Thyroid gland (tissue), 4 donors: ENCODE measurements around the gene DNAH8. TPM values are rescaled to one million over a fixed set of nuclear protein-coding genes. Genes with fewer than 3 reads are reported as not detected.

ENCODE experiments used
- DNase-seq, 2 donors: peaks; one replicate each; pipeline ENCODE4 v3.0.0-alpha.2; 2019
- H3K27ac ChIP-seq, 3 donors: fragments of 200-600 bp; sonication (generic); 1 replicate in 2 of 3; 2 replicates in 1 of 3; pipeline ENCODE4 v1.5.1; 2016 to 2019; ENCODE audit warnings: mild to moderate bottlenecking in 1 of 3, moderate library complexity in 1 of 3
- H3K27me3 ChIP-seq: fragments of 200-600 bp; sonication (generic); one replicate; pipeline ENCODE4 v1.5.1; 2019
- H3K36me3 ChIP-seq, 2 donors: fragments of 200-600 bp; sonication (generic); one replicate each; pipeline ENCODE4 v1.5.1; 2016 to 2019
- H3K4me1 ChIP-seq, 2 donors: fragments of 200-600 bp; sonication (generic); one replicate each; pipeline ENCODE4 v1.5.1; 2017 to 2019
- H3K4me3 ChIP-seq, 3 donors: fragments of 200-600 bp; sonication (generic); replicated peaks in 1 of 3; 1 replicate in 2 of 3; 2 replicates in 1 of 3; pipeline ENCODE4 v1.5.1; 2016; ENCODE audit warnings: mild to moderate bottlenecking in 1 of 3
- H3K9me3 ChIP-seq: fragments of 200-600 bp; sonication (generic); one replicate; pipeline ENCODE4 v1.5.1; 2017
- POLR2A ChIP-seq, 2 donors: fragments of 450-650 bp; IDR thresholded peaks; one replicate each; pipeline ENCODE4 v1.6.1; 2017; ENCODE audit warnings: antibody characterized with exemption in 2 of 2, mild to moderate bottlenecking in 2 of 2, moderate library complexity in 1 of 2
- WGBS, 2 donors: methylation state at CpG; one replicate each; pipeline ENCODE4 v1.1.5; 2017; 5-methylcytosine and 5-hydroxymethylcytosine counted together
- intact Hi-C: fragments of 100-400 bp; cut with DNase I; formaldehyde crosslinking; loops from one replicate; pipeline ENCODE4 v1.15.1; 2023
- total RNA-seq, 4 donors: library from RNA; depleted of rRNA; stranded (reverse); fragments of >200 nt; gene quantifications; one replicate each; pipeline ENCODE4 v1.2.3, GENCODE V29; 2016
- TF ChIP-seq, protein P1 (sequence below), 6 experiments: fragments of 200-600 bp in 3 of 6; fragments of 450-650 bp in 3 of 6; sonication (generic) in 3 of 6; IDR thresholded peaks; one replicate each; pipeline ENCODE4 v1.5.1; 2016 to 2019; ENCODE audit warnings: antibody characterized with exemption in 6 of 6, mild to moderate bottlenecking in 2 of 6, inconsistent platforms in 1 of 6, moderate library complexity in 1 of 6

The DNAH8 gene
- total RNA-seq, 4 donors from 2014 or later, result 0.04 to 4.8 (median 0.12) TPM

- Histone ChIP-seq H3K27me3 (no peaks in the 10 kb centered on the region), H3K4me3 (no peak overlapping the region), H3K9me3 (no peaks in the 10 kb centered on the region), H3K27ac (no peak overlapping the region), H3K4me1 (no peaks in the 10 kb centered on the region), H3K36me3 (no peaks in the 10 kb centered on the region)
- intact Hi-C loops, result no loop called here
- TF ChIP-seq POLR2A (IDR thresholded peaks at IDR 0.05), result no peak
- no peak for DNase-seq
- 55 to 60% methylated on average over 4 of the region's 4 CpGs for WGBS, 2 donors
Observed at GRCh38 chr6:38906582-38906981, 191.5 kb downstream of the DNAH8 start.

GRCh38 chr6:38907264-38907663 is 192.2 kb downstream of the DNAH8 start:
- Histone ChIP-seq H3K36me3 (no peaks in the 10 kb centered on the region), H3K27ac (no peak overlapping the region), H3K27me3 (no peaks in the 10 kb centered on the region), H3K4me3 (no peak overlapping the region), H3K9me3 (no peaks in the 10 kb centered on the region), H3K4me1 (no peaks in the 10 kb centered on the region)
- intact Hi-C loops, result no loop called here
- DNase-seq, result no peak
- TF ChIP-seq, protein P1, sequence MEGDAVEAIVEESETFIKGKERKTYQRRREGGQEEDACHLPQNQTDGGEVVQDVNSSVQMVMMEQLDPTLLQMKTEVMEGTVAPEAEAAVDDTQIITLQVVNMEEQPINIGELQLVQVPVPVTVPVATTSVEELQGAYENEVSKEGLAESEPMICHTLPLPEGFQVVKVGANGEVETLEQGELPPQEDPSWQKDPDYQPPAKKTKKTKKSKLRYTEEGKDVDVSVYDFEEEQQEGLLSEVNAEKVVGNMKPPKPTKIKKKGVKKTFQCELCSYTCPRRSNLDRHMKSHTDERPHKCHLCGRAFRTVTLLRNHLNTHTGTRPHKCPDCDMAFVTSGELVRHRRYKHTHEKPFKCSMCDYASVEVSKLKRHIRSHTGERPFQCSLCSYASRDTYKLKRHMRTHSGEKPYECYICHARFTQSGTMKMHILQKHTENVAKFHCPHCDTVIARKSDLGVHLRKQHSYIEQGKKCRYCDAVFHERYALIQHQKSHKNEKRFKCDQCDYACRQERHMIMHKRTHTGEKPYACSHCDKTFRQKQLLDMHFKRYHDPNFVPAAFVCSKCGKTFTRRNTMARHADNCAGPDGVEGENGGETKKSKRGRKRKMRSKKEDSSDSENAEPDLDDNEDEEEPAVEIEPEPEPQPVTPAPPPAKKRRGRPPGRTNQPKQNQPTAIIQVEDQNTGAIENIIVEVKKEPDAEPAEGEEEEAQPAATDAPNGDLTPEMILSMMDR (IDR thresholded peaks at IDR 0.05), result no peak
- TF ChIP-seq POLR2A (IDR thresholded peaks at IDR 0.05), result no peak

GRCh38 chr6:38909015-38909730 is 194.1 kb downstream of the DNAH8 start:
- Histone ChIP-seq H3K27me3 (no peaks in the 10 kb centered on the region), H3K4me1 (no peaks in the 10 kb centered on the region), H3K4me3 (no peak overlapping the region), H3K9me3 (no peaks in the 10 kb centered on the region), H3K27ac (no peak overlapping the region), H3K36me3 (no peaks in the 10 kb centered on the region)
- WGBS, 2 donors, result 69 to 77% methylated on average over 6 of the region's 6 CpGs
- DNase-seq, result no peak
- TF ChIP-seq, protein P1 (IDR thresholded peaks at IDR 0.05), result no peak
- TF ChIP-seq POLR2A (IDR thresholded peaks at IDR 0.05), result no peak
- intact Hi-C loops, result no loop called here

GRCh38 chr6:38910207-38910606 is 195.1 kb downstream of the DNAH8 start:
- H3K4me3 ChIP-seq, result no peak overlapping the region
- 59 to 88% methylated on average over 3 of the region's 3 CpGs for WGBS, 2 donors
- H3K27me3 ChIP-seq, result no peaks in the 10 kb centered on the region
- no peaks in the 10 kb centered on the region for H3K36me3 ChIP-seq
- TF ChIP-seq, protein P1 (IDR thresholded peaks at IDR 0.05), result no peak
- no peak for TF ChIP-seq POLR2A (IDR thresholded peaks at IDR 0.05)
- intact Hi-C loops, result no loop called here
- no peak for DNase-seq
- H3K27ac ChIP-seq, result no peak overlapping the region
- H3K9me3 ChIP-seq, result no peaks in the 10 kb centered on the region
- H3K4me1 ChIP-seq, result no peaks in the 10 kb centered on the region

DNA sequence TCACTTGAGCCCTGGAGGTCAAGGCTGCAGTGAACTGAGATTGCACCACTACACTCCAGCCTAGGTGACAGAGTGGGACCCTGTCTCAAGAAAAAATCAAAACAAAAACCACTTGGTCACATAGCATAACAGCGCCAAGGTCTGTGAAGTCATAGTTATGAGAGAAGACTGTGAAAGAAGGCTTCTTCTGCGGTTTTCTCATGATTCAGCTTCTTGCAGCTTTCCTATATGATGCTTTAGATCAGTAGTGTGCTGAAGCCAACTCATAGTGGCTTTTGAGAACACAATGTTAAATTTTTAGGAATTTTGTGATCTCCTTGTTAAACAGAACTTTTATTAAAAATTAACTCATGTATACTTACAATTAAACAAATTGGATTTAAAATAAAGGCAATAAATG is 197.3 kb downstream of the DNAH8 start:
- intact Hi-C loops, result no loop called here
- no peaks in the 10 kb centered on the region for H3K9me3 ChIP-seq
- H3K36me3 ChIP-seq, result no peaks in the 10 kb centered on the region
- no peak overlapping the region for H3K27ac ChIP-seq
- H3K27me3 ChIP-seq, result no peaks in the 10 kb centered on the region
- TF ChIP-seq POLR2A (IDR thresholded peaks at IDR 0.05), result no peak
- TF ChIP-seq, protein P1 (IDR thresholded peaks at IDR 0.05), result no peak
- DNase-seq, result no peak
- 93% methylated on average over 2 of the region's 2 CpGs for WGBS, 2 donors
- no peaks in the 10 kb centered on the region for H3K4me1 ChIP-seq
- H3K4me3 ChIP-seq, result no peak overlapping the region
